SKM-1 (cell line): ENCODE results near the gene CERK.
"Not testable (repeated sequence)": the region's sequence is repeated elsewhere in the genome, so short reads cannot be mapped to it uniquely, and the experiment has no call there.

Experiments
- DNase-seq: peaks from one replicate; lab custom pipeline; 2025; ENCODE audit not compliant: unreplicated experiment; lab: John Stamatoyannopoulos, UW

Gene CERK

DNA sequence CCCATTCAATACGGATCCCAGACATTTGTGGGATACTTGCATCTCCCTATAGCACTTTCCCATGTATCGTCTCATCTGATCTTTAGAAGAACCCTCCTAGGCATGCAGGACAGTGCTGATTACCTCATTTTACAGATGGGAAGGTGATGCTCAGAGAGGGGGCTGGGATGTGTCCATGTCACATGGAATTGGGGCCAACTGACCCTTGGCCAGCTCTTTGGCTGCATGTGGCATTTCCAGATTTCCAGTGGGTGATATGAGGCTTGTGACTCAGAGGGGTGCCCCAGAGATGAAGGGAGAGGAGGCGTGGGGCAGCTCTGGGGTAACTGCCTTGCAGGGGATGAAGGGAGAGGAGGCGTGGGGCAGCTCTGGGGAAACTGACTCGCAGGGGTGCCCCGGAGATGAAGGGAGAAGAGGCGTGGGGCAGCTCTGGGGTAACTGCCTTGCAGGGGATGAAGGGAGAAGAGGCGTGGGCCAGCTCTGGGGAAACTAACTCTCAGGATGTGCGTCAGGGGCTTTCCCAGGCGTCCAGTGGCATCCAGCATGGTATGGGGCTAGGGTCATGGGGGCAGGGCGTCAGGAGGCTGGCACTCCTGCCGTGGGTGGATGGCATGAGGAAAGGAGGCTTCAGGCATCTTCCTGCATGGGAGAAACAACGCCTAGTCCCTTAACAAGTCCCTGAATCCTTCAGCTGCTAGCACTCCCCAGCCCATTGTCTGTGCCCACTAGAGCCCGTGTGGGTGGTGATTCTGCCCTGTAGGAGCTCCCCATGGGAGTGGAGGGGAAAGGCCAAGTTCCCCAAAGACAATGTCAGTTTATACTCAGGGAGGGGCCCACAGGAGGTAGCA, 11.9 kb upstream of the CERK start:
- no peak for DNase-seq

DNA sequence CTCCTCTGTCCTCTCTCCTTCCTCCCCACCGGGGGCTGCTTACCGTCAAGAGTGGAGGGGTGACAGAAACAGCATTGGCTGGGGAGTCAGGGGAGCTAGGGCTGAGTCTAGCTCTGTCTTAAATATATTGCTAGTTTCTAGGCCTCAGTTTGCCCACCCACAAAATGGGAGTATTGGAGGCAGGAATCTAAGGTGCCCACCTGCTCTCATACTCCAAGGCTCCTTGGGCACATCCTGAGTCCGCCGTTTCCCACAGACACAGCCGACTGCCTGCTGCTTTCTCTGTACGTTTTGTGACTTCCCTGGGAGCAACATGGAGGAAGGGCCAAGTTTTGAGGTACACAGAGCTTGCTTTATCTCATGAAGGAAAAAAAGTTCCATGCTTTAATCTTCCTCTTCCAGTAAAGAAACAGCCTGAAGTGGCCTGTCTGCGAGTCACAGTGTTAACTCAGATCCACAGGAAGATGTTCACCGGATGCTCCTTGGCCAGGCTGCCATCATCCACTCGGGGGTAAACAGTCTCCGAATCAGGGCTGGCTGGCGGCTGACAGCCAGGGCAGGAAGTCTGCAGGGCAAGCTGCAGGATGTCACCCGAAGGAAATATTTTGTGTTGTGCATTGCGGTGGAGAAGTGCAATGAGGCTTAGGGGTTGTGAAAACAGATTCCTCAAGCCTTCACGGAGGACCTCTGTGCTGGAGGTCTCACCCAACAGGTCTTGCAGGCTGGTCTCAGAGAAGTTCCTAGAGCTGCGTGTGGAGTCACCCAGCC, 11.0 kb upstream of the CERK start:
- DNase-seq, result no peak

DNA sequence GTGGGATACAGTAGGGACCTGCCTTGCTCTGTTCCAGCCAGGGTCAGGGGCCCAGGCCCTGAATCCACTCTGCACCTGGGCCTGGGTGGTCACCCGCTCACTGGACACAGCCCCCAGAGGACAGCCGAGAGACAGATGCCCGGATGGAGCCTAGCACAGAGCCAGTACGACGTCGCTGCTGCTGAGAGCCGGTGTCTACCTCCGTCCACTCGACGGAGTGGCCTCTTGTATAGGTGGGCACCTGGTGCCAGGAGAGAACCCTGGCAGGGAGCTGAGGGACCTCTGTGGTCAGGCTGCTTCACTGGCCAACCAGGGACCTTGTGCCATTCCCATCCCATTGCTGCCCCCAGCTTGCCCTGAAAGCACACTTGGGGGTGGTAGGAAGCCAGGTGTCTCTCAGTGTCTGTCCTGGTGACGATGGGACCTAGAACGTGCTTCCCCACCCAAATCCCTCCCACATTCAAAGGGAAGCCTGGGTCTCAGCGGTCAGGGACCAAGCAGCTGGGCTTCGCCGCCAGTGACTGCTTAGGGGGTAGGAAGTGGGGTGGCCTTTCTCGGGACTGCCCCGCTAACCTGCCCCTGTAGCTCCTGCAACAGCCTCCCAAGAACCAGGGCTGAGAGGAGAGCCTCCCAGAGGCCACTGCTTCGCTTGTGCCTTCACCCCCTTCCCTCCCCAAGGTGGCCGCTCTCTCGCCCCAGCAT, 10.3 kb upstream of the CERK start:
- DNase-seq, result no peak

DNA sequence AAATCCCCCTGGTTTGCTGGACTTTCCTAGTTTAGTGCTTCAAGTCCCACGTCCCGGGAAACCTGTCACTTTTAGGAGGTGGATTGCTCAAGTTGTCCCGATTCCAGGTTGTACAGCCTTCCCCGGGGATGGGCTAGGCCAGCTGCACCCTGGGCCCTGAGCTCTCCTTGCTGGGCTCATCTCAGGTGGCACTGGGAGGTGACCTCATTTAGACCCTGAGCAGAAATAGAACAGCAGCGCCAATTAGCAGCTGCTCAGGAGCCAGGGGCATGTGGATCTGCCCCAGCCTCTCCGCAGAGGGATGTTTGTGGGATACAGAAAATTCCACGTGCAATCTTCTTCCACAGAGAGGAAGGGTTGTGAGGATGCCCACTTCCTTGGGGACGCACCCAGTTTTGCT, 9.6 kb upstream of the CERK start:
- DNase-seq, result no peak

DNA sequence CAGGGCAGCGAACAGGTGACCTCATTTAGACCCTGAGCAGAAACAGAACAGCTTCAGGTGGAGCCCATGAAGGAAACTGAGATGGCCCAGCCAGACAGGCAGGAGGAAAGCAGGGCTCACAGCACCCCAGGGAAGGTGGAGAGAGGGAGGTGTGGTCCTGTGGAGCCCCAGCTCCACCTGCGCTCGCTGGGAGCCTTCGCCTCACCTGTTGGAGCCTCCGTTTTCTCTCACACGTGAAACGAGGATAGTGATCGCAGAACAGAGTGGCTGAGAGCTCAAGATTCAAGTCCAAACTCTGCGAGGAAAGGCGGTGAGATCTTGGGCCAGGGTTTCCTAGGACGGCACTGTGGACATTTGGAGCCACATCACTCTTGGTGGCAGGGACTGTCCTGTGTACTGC, 8.6 kb upstream of the CERK start:
- no peak for DNase-seq

DNA sequence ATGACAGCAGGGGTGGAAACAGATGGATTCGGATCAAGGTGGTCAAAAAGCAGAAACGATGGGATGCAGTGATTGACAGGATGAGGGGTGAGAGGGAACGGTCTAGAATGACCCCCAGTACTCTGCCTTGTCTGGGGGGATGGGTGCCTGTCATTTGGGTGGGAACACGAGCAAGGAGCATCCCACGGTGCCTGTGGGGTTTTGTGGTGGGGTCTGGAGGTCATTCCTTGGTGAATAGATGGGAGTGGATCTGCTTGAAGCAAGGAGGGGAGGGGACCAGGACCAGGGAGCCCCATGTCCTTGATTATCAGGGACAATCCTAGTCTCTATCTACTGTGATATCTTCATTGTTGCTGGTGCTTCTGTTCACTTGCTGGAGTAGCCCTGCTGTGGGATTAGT, 8.1 kb upstream of the CERK start:
- no peak for DNase-seq

DNA sequence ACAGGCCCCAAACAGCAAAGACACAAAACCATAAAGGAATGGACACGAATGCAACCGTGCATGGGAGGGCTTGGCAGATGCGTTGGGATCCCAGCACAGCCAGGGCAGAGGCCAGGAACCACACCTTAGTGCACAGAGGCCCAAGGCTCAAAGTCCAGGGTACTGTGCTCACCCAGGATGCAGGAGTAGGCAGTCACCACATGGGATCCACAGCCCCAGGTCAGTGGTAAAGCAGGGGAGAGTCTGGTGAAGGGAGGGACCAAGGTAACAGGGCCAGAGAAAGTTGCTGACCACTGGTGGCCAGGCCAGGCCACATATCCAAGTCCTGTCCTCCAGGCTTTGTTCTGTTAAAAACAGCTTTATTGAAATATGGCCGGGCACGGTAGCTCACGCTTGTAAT, 6.5 kb upstream of the CERK start:
- DNase-seq, result no peak

DNA sequence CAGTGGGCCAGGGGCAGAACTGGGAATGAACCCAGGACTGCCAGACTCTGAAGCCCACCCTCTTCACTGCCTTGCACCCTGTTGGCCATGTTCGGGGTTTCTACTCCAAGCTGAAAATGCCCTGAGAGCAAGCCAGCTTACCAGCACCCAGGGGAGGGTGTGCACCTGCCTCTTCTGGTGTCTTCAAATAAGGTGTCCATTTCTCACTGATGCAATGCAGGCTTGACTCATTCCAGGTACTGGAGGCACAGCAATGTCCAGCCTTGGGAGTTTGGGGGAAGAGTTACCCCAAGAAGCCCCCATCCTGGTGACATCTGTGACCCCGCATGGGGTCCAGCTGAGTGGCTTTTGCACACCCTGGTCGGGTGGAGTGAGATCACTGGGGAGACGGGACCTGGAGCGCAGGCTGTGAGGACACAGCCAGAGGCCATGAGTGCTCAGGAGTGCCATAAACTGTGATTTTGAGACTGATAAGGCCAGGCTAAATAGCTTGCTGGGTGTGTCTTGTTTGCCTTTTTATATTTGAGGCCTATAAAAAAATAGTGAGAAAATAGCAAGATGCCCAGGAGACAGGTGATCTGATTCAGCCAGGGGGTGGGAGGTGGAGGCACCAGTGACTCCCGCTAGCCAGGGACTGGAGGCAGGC, 4.6 kb upstream of the CERK start:
- no peak for DNase-seq

DNA sequence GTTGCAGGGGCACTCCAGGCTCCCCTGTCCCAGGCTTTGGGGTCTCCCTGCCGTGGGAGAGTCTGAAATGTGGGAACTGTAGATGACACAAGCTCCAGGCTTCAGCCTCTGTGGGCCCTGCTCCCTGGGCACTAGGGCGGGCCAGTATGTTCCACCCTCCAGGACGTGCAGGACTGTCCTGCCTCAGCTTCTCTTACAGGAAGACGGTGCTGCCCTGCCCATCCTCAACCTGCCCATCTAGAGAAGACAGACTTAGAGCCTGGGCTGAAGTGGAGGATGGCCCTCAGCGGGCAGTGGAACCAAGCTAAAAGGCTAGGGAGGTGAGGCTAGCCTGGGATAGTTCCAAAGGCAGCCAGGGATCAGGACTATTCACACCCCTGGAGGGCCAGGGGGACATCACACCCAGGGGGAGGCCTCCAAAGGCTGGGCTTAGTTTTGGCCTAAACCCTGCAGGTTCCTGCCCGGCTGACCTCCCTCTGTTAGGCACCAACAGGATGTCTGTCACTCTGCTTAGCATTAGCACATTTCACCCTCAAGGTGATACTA, 4.0 kb upstream of the CERK start:
- DNase-seq, result no peak

DNA sequence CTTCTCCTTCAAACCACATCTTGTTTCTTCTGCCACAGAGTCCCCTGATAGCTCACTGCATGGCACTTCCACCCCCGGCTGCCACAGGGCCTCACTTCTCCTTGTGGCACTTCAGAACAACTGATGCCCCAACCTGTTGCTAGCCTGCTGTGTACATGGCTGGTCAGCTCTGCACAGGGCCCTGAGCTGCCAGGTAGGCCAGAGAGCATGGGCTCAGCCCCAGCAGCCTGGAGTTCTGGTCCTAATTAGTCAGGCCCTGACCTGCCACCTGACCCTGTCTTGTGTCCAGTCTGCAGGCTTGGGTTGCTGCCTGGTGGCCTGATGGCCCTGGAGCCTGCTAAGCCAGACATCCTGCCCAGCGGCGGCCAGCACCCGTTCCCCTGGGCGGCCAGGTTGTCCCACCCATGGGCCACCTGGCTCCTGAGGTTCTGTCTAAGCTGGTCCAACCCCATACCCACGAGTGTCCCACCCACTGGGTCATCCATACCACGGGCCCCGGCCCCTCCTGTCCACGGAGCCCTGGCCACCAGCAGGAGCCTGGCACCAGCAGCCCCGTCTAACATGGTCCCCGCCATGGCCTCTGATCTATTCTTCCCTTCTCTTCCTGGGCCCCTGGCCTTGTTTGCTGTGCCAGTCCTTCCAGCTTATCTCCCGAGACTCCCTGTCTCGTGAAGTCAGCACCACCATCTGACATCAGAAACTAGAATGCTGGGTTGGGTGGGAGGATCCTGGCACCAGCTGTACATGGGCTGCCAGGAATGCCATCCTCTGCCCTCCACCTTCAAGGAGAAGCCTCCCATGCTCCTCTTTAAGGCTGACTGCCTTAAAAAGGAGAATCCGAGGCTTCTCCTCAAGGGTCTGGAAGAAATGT, 3.1 kb upstream of the CERK start:
- DNase-seq, result no peak

DNA sequence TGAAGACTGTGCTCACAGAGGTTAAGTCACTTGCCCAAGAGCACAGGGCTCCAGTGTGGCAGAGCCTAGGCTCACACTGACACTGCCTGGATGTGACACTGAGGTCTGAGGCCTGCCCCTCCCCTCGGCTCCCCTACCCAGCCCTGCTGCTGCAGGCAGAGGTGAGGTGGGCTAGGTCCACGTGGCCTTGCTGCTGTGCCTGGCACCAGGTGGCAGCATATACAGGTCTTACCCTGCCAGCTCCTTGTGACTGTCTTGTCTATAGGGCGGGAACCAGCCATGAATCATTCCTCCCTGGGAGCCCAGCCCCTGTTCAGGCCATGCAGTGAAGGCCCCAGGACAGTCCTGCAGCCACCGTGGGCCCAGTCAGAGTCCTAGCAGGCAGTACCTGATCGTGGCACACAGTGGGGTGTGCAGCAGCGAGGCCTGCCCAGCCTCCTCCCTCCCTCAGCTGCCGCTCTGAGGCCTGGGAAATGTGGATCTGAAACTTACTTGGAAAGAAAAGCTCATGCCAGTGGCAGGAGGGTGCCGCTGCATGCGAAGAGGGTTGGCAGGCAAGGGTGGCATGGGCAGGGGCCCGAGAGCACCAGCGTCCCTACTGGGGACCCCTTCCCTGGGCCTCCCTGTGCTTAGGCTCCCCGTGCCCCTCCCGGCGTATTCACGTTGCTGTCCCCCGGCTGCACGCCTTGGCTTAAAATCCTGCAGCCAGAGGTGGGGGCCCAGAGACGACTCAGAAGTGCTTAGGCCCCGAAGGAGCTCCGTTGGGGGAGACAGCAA, 1.2 kb upstream of the CERK start:
- DNase-seq, result no peak

DNA sequence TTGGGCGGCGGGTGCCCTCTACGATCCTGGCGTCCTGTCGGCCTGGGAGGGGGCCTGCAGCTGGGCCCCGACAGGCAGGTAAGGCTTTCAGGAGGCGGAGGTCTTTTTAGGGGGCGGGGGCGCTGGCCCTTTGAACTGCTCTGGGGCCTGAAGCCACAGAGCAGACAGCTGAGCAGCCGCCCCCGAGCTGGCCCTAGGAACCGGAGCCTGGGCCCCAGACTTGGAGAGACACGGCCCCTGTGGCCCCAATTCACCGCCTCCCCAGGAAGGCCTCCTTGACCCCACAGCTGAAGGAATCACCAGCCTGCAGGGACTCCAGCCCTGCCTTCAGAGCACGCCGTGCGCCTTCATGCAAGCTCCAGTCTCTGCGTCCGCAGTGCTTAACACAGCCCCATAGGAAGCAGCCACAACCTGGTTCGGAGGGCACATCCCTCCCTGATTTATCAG, 618 bp upstream of the CERK start:
- DNase-seq, result no peak

DNA sequence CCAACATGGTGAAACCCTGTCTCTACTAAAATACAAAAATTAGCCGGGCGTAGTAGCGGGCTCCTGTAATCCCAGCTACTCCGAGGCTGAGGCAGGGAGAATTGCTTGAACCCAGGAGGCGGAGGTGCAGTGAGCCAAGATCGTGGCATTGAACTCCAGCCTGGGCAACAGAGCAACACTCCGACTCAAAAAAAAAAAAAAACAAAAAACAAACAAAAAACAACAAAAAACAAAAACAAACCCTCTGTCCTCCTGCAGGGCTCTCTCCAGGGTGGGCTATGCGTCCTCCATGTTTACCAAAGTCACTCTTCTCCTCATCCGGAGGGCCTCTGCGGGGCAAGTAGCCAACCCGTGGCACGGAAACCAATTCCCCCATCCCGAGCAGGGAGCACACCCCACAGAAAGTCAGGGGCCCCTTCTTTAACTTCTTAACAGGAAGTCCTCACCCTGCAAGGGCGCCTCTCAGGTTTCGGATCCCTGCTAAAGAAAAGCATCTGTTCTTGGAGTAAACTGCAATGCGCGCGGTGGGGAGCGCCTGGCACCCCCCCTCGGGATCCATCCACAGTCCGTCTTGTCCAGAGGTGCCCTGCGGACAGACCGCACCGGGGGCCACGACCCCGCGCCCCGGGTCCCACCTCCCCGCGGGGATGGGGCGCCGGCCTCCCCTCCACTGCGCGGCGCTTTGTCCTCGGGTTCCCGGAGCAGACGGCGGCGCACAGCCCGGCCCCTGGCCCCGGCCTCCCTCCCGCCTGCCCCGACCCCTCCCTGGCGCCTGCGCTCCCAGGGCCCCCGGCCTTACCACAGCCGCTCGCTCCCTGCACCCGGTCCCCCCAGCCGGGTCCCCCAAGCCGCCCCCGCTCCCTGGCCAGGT, 712 bp downstream of the CERK start:
- no peak for DNase-seq

DNA sequence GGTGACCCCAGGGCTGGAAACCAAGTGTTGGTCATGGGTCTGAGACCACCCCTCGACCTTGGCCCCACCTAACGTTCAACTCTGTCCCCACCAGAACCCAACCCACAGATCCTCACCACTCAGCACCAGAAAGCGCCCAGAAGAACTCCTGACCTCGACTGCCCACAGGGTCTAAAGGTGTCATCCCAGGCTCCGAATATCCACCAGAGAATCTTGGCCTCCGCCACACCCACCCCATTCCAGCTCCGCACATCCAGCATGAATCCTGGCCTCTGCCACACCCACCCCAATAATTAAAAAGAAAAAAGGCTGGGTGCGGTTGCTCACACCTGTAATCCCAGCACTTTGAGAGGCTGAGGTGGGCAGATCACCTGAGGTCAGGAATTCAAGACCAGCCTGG, 1.3 kb downstream of the CERK start:
- no peak for DNase-seq

DNA sequence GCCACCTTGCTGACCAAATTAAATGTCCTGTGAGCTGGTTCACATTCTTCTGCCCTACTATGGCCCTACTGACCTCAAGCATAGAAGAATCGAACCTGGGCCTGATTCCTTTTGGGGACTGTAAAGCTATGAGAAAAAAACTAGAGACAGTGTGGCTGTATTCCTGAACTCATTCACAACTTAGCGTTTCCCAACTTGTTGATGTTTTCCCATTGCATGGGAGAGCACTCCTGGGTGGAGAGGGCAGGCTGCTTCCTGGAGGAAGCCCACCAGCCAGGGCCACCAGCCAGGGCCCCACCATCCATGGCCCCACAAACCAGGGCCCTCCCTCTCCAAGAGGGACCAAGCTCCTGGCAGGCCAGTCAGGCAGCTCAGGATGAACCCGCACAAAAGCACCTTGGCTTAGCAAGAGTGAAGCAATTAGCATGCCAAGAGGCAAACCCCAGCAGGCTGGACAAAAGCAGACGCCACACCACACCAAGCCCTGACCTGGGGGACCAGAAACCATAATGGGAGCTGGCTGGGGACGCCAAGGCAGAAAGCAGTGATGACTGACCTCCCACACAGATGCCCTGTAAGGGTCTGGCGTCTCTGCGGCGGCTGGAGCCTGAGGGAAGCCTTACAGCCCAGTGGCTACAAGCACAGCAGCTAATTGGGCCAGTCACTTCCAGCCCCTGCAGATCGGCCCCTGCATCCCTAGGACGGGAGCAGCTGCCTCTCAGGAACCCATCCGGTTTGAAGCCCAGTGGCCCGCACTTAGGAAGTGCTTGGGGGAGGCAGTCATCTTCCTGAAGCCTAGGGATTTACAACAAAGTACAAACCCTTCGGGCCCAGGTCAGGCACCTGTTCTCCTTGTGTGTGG, 2.1 kb downstream of the CERK start:
- DNase-seq, result no peak

DNA sequence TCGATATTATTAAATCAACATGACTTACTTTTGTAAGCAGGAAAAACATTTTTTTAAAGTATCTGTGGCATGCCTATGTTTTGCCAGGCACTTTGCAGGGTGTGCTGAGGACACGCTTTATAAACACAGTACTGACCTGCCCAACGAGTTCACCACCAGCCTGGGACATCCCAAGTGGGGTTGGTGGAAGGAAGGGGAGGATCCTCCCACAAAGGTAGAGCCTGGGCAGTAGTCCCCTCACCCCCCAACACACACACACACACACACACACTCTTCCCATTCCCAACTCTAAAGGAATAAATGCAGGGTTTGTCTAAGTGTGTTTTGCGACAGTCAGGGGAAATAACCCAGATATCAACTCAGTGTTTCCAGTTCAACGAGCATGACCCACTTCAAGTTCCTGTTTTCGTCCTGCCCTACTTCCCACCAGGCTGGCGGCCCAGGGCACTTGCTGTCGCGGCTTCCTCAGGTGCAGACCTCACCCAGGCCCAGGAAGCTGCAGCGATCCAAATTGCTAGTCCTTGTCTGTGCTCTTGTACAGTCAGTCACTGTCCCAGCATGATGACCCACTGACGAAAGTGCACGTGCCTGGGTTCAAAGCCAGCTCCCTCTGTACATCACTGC, 3.1 kb downstream of the CERK start:
- peak; percentile 66 for DNase-seq

DNA sequence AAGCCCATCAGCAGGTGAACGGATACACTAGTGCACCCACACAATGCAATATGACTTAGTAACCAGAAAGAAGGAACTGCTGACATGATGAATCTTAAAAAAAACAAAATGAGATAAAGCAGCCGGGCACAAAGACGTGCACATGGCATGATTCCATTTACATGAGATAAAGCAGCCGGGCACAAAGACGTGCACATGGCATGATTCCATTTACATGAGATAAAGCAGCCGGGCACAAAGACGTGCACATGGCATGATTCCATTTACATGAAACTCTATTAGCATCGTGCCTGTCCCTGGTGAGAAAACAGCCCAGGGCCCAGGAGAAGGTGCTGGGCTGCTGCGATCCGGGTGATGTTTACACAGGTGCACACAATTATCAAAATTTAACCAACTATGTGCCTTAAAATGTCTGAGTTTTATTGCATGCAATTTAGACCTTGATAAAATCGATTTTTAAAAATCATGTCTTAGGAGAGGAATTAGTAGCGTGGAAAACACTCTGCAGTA, 3.8 kb downstream of the CERK start:
- DNase-seq, result not testable (repeated sequence)
